ENCODE results near the gene ITGB4.

ITGB4 gene

GRCh38 chr17:75691371-75691791, 29.9 kb upstream of the ITGB4 start:
- TF ChIP-seq CTCF (IDR thresholded peaks at IDR 0.05; ENCODE audit: insufficient read depth, missing control alignments): no peak
- no peak for FAIRE-seq
- DNase-seq (ENCODE audit: insufficient read length, low spot score): no peak

- TF ChIP-seq CTCF (IDR thresholded peaks at IDR 0.05; ENCODE audit: insufficient read depth, missing control alignments): no peak
- no peak for DNase-seq (ENCODE audit: insufficient read length, low spot score)
- no peak for FAIRE-seq
These were observed 29.2 kb upstream of the ITGB4 start for GRCh38 chr17:75691801-75692626.

GRCh38 chr17:75692976-75693375, 28.3 kb upstream of the ITGB4 start:
- TF ChIP-seq CTCF (IDR thresholded peaks at IDR 0.05; ENCODE audit: insufficient read depth, missing control alignments): no peak
- DNase-seq (ENCODE audit: insufficient read length, low spot score): no peak
- no peak for FAIRE-seq

- TF ChIP-seq CTCF (IDR thresholded peaks at IDR 0.05; ENCODE audit: insufficient read depth, missing control alignments): no peak
- FAIRE-seq: no peak
- DNase-seq (ENCODE audit: insufficient read length, low spot score): no peak
These were observed 27.5 kb upstream of the ITGB4 start for GRCh38 chr17:75693500-75694481.

GRCh38 chr17:75694536-75694935, 26.7 kb upstream of the ITGB4 start:
- DNase-seq (ENCODE audit: insufficient read length, low spot score): no peak
- FAIRE-seq: no peak
- no peak for TF ChIP-seq CTCF (IDR thresholded peaks at IDR 0.05; ENCODE audit: insufficient read depth, missing control alignments)

GRCh38 chr17:75695141-75695829, 26.0 kb upstream of the ITGB4 start:
- DNase-seq (ENCODE audit: insufficient read length, low spot score) (no peak), FAIRE-seq (no peak)
- no peak for TF ChIP-seq CTCF (IDR thresholded peaks at IDR 0.05; ENCODE audit: insufficient read depth, missing control alignments)
